Hematopoietic multipotent progenitor cell treated with erythropoietin and hydrocortisone succinate and interleukin-3 and kit ligand, for 4 days (in vitro differentiated cells): Measurements from ENCODE around the gene UBQLN3.
A peak's percentile ranks its signal among the peaks of the same experiment; 100 is the strongest.

Experiments
- DNase-seq: peaks from one replicate; pipeline ENCODE4 v3.0.0-alpha.2; 2015

The UBQLN3 gene

GRCh38 chr11:5509803-5510202 lies at the start of gene UBQLN3:
Gene UBQLN3, minus strand, starts transcription at chr11:5509957. Its CDS starts 399 bp downstream, at chr11:5509558.
- no peak for DNase-seq

GRCh38 chr11:5557751-5558150 lies 48.0 kb upstream of the UBQLN3 start:
- no peak for DNase-seq

- DNase-seq = no peak
Measured at GRCh38 chr11:5556596-5557188, 46.9 kb upstream of the UBQLN3 start.

- peak; percentile 35 for DNase-seq
Measured at GRCh38 chr11:5553343-5553742, 43.6 kb upstream of the UBQLN3 start.

- no peak for DNase-seq
Measured at GRCh38 chr11:5550440-5551095, 40.8 kb upstream of the UBQLN3 start.

GRCh38 chr11:5548440-5548839 lies 38.7 kb upstream of the UBQLN3 start, which contains the start of gene OR52H1:
Gene OR52H1, minus strand, starts transcription at chr11:5548540. Its CDS starts 3,035 bp downstream, at chr11:5545505.
- DNase-seq = no peak

GRCh38 chr11:5547982-5548381 lies 38.2 kb upstream of the UBQLN3 start:
- DNase-seq = no peak

- no peak for DNase-seq
Measured at GRCh38 chr11:5546457-5546856, 36.7 kb upstream of the UBQLN3 start.

GRCh38 chr11:5541427-5541826 lies 31.7 kb upstream of the UBQLN3 start:
- DNase-seq = no peak

GRCh38 chr11:5536482-5536881 lies 26.7 kb upstream of the UBQLN3 start:
- DNase-seq = no peak

- peak; percentile 16 for DNase-seq
Measured at GRCh38 chr11:5534046-5534445, 24.3 kb upstream of the UBQLN3 start.

GRCh38 chr11:5531053-5531831 lies 21.5 kb upstream of the UBQLN3 start:
- peak; percentile 69 for DNase-seq

- no peak for DNase-seq
Measured at GRCh38 chr11:5528495-5528894, 18.7 kb upstream of the UBQLN3 start.

- peak; percentile 67 for DNase-seq
Measured at GRCh38 chr11:5527716-5528115, 18.0 kb upstream of the UBQLN3 start.

- no peak for DNase-seq
Measured at GRCh38 chr11:5524756-5525155, 15.0 kb upstream of the UBQLN3 start.

GRCh38 chr11:5522308-5522707 lies 12.6 kb upstream of the UBQLN3 start:
- no peak for DNase-seq

- no peak for DNase-seq
Measured at GRCh38 chr11:5521540-5521939, 11.8 kb upstream of the UBQLN3 start.

GRCh38 chr11:5516599-5516998 lies 6.8 kb upstream of the UBQLN3 start, which contains the start of gene UBQLNL:
Gene UBQLNL, minus strand, starts transcription at chr11:5516699. Its CDS starts 258 bp downstream, at chr11:5516441.
- DNase-seq = no peak

GRCh38 chr11:5514841-5515240 lies 5.1 kb upstream of the UBQLN3 start:
- DNase-seq = no peak

- DNase-seq = no peak
Measured at GRCh38 chr11:5508605-5509004, 1.2 kb downstream of the UBQLN3 start.

GRCh38 chr11:5507933-5508305 lies 1.8 kb downstream of the UBQLN3 start:
- no peak for DNase-seq

- no peak for DNase-seq
Measured at GRCh38 chr11:5507177-5507932, 2.4 kb downstream of the UBQLN3 start.
